Activated CD8-positive, alpha-beta T cell treated with anti-CD3 and anti-CD28 coated beads for 36 hours (primary cell): ENCODE results near the gene RBM15. TPM values are rescaled to one million over a fixed set of nuclear protein-coding genes. Genes with fewer than 3 reads are reported as not detected.

Experiments used
- ATAC-seq: fragments of 200-7000 bp; cut with Tn5 transposase; one replicate; pipeline ENCODE4 v1.10.0; 2021; ENCODE audit warnings: mild to moderate bottlenecking, moderate library complexity
- CTCF ChIA-PET: fragments of 350-600 bp; sonication (Branson Sonifier 250); formaldehyde crosslinking; loops from one replicate; lab custom pipeline; 2021; ENCODE audit warnings: antibody characterized with exemption; lab: Charles Lee
- POLR2A ChIA-PET: fragments of 350-600 bp; sonication (Branson Sonifier 250); formaldehyde crosslinking; loops from one replicate; lab custom pipeline; 2021; ENCODE audit warnings: antibody characterized with exemption; lab: Charles Lee
- DNase-seq: peaks from one replicate; pipeline ENCODE4 v3.0.0-alpha.2; 2020
- H3K27ac Mint-ChIP-seq: one replicate; pipeline ENCODE4 v1.8.0; 2021; ENCODE audit warnings: mild to moderate bottlenecking, mixed read lengths
- H3K27me3 Mint-ChIP-seq: one replicate; pipeline ENCODE4 v1.8.0; 2021; ENCODE audit warnings: mixed read lengths
- H3K36me3 Mint-ChIP-seq: one replicate; pipeline ENCODE4 v1.8.0; 2021; ENCODE audit warnings: low read depth, mixed read lengths
- H3K4me1 Mint-ChIP-seq: one replicate; pipeline ENCODE4 v1.8.0; 2021; ENCODE audit warnings: low read depth, mixed read lengths
- H3K4me3 Mint-ChIP-seq: one replicate; pipeline ENCODE4 v1.8.0; 2021; ENCODE audit warnings: mild to moderate bottlenecking, moderate library complexity, mixed read lengths
- H3K9me3 Mint-ChIP-seq: one replicate; pipeline ENCODE4 v1.8.0; 2021; ENCODE audit warnings: mixed read lengths
- CTCF ChIP-seq: fragments of 200-600 bp; IDR thresholded peaks from one replicate; pipeline ENCODE4 v1.8.0; 2022; ENCODE audit warnings: antibody characterized with exemption, mild to moderate bottlenecking
- intact Hi-C: fragments of 100-400 bp; cut with micrococcal nuclease; formaldehyde crosslinking; loops from one replicate; pipeline ENCODE4 v1.10.0; 2022
- total RNA-seq, 2 experiments: library from RNA; stranded (reverse); gene quantifications; one replicate each; pipeline ENCODE4 v1.2.3, GENCODE V29; 2021

RBM15 gene
- total RNA-seq, 2 experiments from 2014 or later, result 70.8 to 72.5 TPM

- Mint-ChIP-seq H3K4me1 (no peaks in the 10 kb centered on the region), H3K27ac (no peak overlapping the region), H3K4me3 (no peak overlapping the region), H3K36me3 (no peaks in the 10 kb centered on the region), H3K27me3 (no peaks in the 10 kb centered on the region), H3K9me3 (no peaks in the 10 kb centered on the region)
- CTCF ChIA-PET, result interaction anchor here (1.1 to 22.5 kb wide), 2 partner anchors 103 to 188 kb away, joined by 4 to 761 read pairs; partner anchors contain the start of gene KCNC4
- no peak for ATAC-seq
- no peak for DNase-seq
- no peak for TF ChIP-seq CTCF
- intact Hi-C loops, result no loop called here
- POLR2A ChIA-PET, result interaction anchor here (1.3 to 1.4 kb wide), 2 partner anchors 11 to 92 kb away, joined by 3 to 5 read pairs; no protein-coding TSS in a partner anchor
Measured at GRCh38 chr1:110307239-110307974, 31.8 kb upstream of the RBM15 start.

GRCh38 chr1:110308247-110308646, 30.9 kb upstream of the RBM15 start:
- ChIA-PET POLR2A (interaction anchor here (1.4 kb wide), 1 partner anchor 92 kb away, joined by 5 read pairs; no protein-coding TSS in a partner anchor), CTCF (interaction anchor here (22.5 kb wide), 1 partner anchor 104 kb away, joined by 761 read pairs; the partner anchor contains the start of gene KCNC4)
- Mint-ChIP-seq H3K36me3 (no peaks in the 10 kb centered on the region), H3K9me3 (no peaks in the 10 kb centered on the region), H3K4me1 (no peaks in the 10 kb centered on the region), H3K27ac (no peak overlapping the region), H3K4me3 (no peak overlapping the region), H3K27me3 (no peaks in the 10 kb centered on the region)
- TF ChIP-seq CTCF, result no peak
- DNase-seq (no peak), ATAC-seq (no peak)
- intact Hi-C loops, result no loop called here

- ATAC-seq, result no peak
Measured at GRCh38 chr1:110309139-110309538, 30.0 kb upstream of the RBM15 start.

GRCh38 chr1:110309767-110310166, 29.4 kb upstream of the RBM15 start:
- Mint-ChIP-seq H3K4me3 (no peak overlapping the region), H3K27ac (no peak overlapping the region), H3K9me3 (no peaks in the 10 kb centered on the region), H3K27me3 (no peaks in the 10 kb centered on the region), H3K36me3 (no peaks in the 10 kb centered on the region), H3K4me1 (no peaks in the 10 kb centered on the region)
- POLR2A ChIA-PET, result interaction anchor here (1.8 kb wide), 1 partner anchor 102 kb away, joined by 4 read pairs; no protein-coding TSS in a partner anchor
- CTCF ChIA-PET, result interaction anchor here (1.3 to 22.5 kb wide), 4 partner anchors 32 to 185 kb away, joined by 4 to 761 read pairs (median 20); partner anchors contain the start of gene KCNC4
- TF ChIP-seq CTCF, result no peak
- ATAC-seq (no peak), DNase-seq (no peak)
- intact Hi-C loops, result no loop called here

More at GRCh38 chr1:110309139-110309538, 30.0 kb upstream of the RBM15 start:
- ChIA-PET CTCF (interaction anchor here (6.5 to 22.5 kb wide), 2 partner anchors 104 to 151 kb away, joined by 34 to 761 read pairs; partner anchors contain the start of gene KCNC4), POLR2A (interaction anchor here (0.7 to 1.8 kb wide), 2 partner anchors 10 to 101 kb away, joined by 3 to 4 read pairs; no protein-coding TSS in a partner anchor)
- TF ChIP-seq CTCF, result no peak
- no peaks in the 10 kb centered on the region for H3K36me3 Mint-ChIP-seq
- no peak overlapping the region for H3K4me3 Mint-ChIP-seq
- H3K27me3 Mint-ChIP-seq, result no peaks in the 10 kb centered on the region
- no peaks in the 10 kb centered on the region for H3K4me1 Mint-ChIP-seq
- H3K9me3 Mint-ChIP-seq, result no peaks in the 10 kb centered on the region
- intact Hi-C loops, result no loop called here
- H3K27ac Mint-ChIP-seq, result no peak overlapping the region
- no peak for DNase-seq

GRCh38 chr1:110310300-110310699, 28.9 kb upstream of the RBM15 start:
- DNase-seq, result no peak
- no peak for TF ChIP-seq CTCF
- H3K36me3 Mint-ChIP-seq, result no peaks in the 10 kb centered on the region
- no peak overlapping the region for H3K4me3 Mint-ChIP-seq
- ChIA-PET CTCF (interaction anchor here (1.3 to 22.5 kb wide), 4 partner anchors 33 to 185 kb away, joined by 4 to 761 read pairs (median 20); partner anchors contain the start of gene KCNC4), POLR2A (interaction anchor here (0.7 to 1.8 kb wide), 4 partner anchors 98 to 109 kb away, joined by 3 to 4 read pairs (median 3); no protein-coding TSS in a partner anchor)
- intact Hi-C loops, result no loop called here
- no peaks in the 10 kb centered on the region for H3K27me3 Mint-ChIP-seq
- H3K27ac Mint-ChIP-seq, result no peak overlapping the region
- no peaks in the 10 kb centered on the region for H3K4me1 Mint-ChIP-seq
- no peaks in the 10 kb centered on the region for H3K9me3 Mint-ChIP-seq
- ATAC-seq, result no peak
